GM12875 (cell line): ENCODE results near the gene STUB1.

Experiments used
- H3K4me3 ChIP-seq: one replicate; pipeline ENCODE4 v1.5.1; 2011; ENCODE audit warnings: low read depth, low read length, control low read depth
- TF ChIP-seq, protein P1 (sequence below): IDR thresholded peaks from 2 replicates; pipeline ENCODE4 v1.5.1; 2011; ENCODE audit warnings: low read depth, mild to moderate bottlenecking, control low read depth, inconsistent platforms, low read length, moderate library complexity, borderline replicate concordance; ENCODE audit not compliant: insufficient read depth

Gene STUB1

GRCh38 chr16:652454-653305, 27.5 kb upstream of the STUB1 start:
- TF ChIP-seq, protein P1, sequence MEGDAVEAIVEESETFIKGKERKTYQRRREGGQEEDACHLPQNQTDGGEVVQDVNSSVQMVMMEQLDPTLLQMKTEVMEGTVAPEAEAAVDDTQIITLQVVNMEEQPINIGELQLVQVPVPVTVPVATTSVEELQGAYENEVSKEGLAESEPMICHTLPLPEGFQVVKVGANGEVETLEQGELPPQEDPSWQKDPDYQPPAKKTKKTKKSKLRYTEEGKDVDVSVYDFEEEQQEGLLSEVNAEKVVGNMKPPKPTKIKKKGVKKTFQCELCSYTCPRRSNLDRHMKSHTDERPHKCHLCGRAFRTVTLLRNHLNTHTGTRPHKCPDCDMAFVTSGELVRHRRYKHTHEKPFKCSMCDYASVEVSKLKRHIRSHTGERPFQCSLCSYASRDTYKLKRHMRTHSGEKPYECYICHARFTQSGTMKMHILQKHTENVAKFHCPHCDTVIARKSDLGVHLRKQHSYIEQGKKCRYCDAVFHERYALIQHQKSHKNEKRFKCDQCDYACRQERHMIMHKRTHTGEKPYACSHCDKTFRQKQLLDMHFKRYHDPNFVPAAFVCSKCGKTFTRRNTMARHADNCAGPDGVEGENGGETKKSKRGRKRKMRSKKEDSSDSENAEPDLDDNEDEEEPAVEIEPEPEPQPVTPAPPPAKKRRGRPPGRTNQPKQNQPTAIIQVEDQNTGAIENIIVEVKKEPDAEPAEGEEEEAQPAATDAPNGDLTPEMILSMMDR: no peak

GRCh38 chr16:654034-654433, 26.2 kb upstream of the STUB1 start:
- TF ChIP-seq, protein P1: no peak

More at GRCh38 chr16:652454-653305, 27.5 kb upstream of the STUB1 start:
- no peak overlapping the region for H3K4me3 ChIP-seq

GRCh38 chr16:657487-657886, 22.7 kb upstream of the STUB1 start:
- H3K4me3 ChIP-seq: no peak overlapping the region

More at GRCh38 chr16:654034-654433, 26.2 kb upstream of the STUB1 start:
- H3K4me3 ChIP-seq: no peak overlapping the region

GRCh38 chr16:658679-659571, 21.3 kb upstream of the STUB1 start:
- TF ChIP-seq, protein P1: no peak
- no peak overlapping the region for H3K4me3 ChIP-seq

More at GRCh38 chr16:657487-657886, 22.7 kb upstream of the STUB1 start:
- TF ChIP-seq, protein P1: no peak

GRCh38 chr16:659618-660017, 20.6 kb upstream of the STUB1 start:
- TF ChIP-seq, protein P1: no peak

DNA sequence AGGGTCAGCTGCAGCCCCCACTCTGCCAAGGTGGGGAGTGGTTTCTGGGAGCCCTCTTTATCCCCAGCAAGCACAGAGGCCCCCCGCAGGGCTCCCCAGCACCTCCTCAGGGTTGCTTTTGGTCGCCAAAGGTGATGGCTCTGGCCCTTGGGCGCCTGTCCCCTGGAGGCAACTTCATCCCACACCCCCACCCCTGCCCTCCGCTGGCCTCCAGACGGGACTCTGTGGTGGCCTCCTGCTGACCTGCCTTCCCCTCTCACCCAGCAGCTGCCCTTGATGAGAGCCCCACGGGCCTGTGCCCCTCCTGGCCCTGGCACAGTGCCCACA, 20.1 kb upstream of the STUB1 start:
- H3K4me3 ChIP-seq: no peak overlapping the region
- TF ChIP-seq, protein P1: no peak

More at GRCh38 chr16:659618-660017, 20.6 kb upstream of the STUB1 start:
- no peak overlapping the region for H3K4me3 ChIP-seq
